ENCODE data around the gene PIGO.

GRCh38 chr9:35111001-35111933, 14.9 kb upstream of the PIGO start:
- peak; percentile 61 for TF ChIP-seq FOXP2 (optimal IDR thresholded peaks at IDR 0.05; ENCODE audit: borderline replicate concordance, extremely low read depth, extremely low read length, insufficient read depth)
- TF ChIP-seq POLR2AphosphoS5 (IDR thresholded peaks at IDR 0.05; ENCODE audit: low read depth, low read length) = 0 out of 2 replicates have a peak, but pooled peaks have one; percentile 25
